HG02840 (cell line): ENCODE data around the gene PARVA.

ENCODE experiments used
- ATAC-seq: cut with Tn5 transposase; IDR thresholded peaks from one replicate; pipeline ENCODE4 v1.9.1; 2021; ENCODE audit warnings: mild to moderate bottlenecking, moderate library complexity, moderate number of reproducible peaks; ENCODE audit not compliant: unreplicated experiment, low FRiP score

Gene PARVA

DNA sequence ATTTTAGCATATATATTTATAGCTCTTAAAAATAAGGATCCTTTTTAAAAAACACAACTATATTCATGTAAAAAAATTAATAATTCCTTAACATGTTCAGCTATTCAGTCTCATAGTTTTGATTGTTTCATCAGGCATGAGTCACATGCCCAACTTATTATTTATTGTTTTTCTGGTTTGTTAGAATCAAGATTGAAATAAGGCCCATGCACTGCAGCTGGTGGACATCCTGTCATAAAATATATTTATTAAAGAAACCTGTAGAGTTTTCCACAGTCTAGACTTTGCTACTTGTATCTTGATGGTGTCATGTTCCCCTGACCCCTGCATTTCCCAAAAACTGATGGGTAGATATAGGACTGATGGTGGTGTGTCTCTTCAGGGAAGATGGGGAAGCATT, 77.4 kb downstream of the PARVA start:
- ATAC-seq, result no peak

DNA sequence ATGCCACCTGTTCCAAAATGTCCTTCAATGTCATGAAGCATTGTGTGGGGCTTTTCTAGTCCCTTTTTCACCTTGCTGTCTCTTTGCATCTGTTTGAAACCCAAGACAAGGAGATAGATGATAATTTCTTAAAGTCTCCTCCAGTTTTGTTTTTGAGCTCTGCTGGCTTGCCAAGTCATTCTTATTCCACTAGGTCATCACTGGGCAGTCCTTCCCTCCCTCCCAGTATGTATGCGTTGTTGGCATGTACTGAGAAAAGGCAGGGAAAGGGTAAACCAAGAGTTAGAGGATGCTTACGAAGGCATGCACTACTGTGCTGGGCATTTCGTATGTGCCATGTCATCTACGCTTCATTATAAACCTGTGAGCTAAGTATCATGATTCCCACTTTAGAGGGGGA, 78.6 kb downstream of the PARVA start:
- ATAC-seq, result no peak

DNA sequence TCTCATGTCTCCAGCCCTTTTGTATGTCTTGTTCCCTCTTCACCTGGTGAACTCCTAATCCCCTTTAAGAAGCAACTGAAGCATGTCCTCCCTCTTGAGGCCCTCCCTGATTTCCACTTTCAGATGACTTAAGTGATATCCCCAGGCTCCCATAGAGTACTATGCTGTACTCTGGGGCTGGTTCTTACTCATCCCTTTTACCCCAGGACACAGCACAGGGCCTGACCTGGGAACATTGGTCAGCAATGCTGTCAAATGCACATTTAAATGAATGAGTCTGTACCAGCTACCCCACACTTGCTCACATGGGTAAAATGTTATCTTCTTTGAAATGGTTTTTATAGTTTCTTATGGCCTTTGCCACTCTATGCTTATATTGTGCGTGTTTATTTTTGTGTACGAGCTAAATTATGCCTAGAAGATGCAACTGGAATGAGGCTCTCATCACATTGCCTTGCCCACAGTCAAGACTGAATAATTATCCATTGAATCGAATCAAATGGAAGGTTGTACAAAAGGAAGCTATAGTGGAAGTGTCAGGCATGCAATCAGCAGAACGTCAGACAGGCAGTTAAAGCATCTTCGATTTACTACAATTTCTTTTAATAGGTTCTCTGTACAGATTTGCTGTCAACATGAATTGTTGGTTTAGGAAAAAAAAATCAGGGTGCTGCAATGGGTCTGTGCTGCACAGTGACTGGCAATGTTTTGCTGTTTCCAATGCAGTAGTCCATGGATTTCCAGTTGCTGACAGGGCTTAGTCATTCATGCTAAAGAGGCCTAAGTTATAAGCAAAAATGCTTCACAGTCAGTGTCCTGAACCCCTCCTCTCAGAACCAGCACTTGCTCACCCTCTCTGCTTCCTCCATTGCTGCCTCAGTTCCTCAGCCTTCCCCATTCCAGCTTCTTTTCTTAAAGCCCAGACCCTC, 79.5 kb downstream of the PARVA start:
- ATAC-seq, result no peak

DNA sequence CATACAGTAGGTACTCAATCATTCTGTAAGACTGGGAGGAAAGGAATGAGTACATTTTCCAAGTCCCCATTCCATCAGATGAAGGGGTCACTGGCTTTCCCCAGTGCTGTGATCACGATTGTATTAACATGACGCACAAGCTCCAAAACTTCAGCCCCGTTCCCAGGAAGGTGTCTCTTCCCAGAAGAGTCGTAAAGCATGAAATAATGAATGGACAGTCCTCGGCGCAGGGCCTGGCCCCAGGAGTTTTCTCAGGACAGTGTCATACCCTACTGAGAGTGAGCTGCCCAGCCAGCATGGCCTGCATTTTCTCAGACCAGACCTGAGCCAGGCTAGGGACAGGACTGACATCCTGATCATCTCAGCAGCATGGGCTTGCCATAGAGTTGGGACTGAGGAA, 80.7 kb downstream of the PARVA start:
- ATAC-seq, result no peak

DNA sequence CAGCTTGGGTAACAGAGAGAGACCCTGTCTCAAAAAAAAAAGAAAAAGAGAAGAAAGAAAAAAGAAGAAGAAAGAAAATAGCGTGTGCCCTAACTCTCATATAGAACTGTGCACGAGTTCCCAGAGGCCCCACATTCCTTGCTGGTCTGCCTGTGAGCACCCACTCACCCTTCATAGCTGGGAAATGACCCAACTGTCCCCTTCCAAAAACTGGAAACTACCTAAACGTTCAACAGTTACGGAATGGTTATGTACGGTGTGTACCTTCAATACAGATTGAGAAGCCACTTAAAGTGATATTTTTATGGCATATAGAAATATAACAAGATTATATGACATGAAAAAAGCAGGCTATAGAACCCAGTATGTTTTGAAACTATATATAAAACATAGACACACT, 82.0 kb downstream of the PARVA start:
- no peak for ATAC-seq

DNA sequence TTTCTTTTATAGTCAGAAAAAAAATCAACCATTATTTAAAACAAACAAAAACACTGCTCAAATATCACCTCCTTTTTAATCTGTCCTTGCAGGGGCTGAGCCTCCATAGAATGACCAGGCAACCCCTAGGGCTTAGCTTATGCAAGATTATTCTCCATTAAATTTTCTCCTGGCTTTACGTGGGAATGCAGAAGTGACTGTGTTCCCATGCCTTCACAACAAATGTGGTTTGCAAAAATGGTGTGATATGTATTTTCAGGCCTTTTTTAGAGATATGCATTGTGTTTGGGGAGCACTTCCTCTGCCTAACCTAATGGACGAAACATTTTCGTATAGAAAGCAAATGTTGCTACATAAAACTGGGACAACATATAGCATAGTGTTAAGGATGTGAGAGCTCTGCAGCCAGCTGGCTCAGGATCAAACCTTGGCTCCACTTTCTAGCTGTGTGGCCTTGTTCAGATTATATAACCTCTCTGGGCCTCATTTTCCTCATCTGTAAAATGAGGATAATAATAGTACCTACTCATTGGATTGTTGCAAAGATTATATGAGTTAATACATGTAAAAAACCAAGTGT, 82.6 kb downstream of the PARVA start:
- ATAC-seq, result no peak

DNA sequence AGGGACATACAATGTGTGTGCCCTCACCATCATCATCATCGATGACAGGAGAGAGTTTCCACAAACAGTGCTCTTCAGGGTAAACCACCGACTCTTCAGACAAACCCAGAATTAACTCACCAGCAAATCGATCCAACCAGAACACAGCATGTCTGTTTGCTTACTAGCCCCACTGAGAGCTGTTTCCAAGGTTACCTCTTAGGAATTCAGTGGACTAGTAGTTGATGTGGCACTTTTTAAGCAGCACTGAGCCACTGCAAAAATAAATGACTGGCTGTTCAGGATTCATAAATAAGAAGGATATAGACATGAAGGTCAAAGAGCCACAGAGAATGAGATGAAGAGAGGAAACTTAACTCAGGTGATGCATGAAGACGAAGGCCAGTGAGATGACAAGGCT, 83.1 kb downstream of the PARVA start:
- ATAC-seq, result no peak

DNA sequence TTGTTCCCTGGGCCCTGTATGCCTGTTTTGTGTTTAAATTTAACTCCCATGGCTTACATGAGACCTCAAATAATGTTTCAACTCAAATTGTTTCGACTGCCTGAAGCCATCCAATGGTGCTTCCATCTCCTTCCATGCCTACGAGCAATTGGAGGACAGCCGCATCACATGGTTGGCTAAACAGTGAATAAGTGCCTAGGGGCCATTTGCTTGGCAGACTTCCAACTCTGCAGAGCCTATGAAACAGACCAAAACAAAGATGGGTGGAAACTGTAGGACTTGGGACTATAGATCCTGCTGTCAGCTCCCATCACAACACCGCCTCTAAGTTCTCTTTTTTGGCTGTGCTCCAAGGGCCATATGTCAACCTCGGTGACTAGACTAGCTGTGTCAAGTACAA, 84.1 kb downstream of the PARVA start:
- no peak for ATAC-seq

DNA sequence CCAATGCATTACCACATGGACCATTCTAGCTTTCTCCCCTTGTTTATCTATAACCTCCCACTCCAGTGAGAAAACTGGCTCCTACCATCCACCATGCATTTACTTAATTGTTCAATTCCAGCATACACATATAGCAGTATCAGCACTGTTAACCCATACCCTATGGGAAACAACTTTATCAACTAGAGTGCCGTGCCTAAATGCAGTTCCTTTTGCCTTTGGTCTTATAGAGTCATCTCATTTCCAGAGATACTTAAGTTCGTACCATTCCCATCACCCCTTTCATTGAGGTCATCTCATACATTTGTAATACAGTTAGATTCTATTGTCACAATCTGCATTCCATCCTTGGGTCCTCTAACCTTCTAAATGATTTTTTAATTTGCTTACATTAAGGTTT, 86.9 kb downstream of the PARVA start:
- no peak for ATAC-seq

DNA sequence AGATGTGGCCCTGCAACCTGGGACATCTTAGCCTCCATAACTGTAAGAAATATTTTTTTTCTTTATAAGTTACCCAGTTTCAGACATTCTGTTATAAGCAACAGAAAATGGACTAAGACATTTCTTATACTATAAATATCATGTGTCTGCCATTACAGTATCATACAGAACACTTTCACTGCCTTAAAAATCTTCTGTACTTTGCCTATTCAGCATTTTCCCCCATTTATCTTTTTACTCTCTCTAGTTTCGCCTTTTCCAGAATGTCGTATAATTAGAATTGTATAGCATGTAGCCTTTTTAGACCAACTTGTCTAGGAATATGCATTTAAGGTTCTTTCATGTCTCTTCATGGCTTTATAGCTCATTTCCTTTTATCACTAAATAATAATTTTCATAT, 88.0 kb downstream of the PARVA start:
- ATAC-seq, result no peak

DNA sequence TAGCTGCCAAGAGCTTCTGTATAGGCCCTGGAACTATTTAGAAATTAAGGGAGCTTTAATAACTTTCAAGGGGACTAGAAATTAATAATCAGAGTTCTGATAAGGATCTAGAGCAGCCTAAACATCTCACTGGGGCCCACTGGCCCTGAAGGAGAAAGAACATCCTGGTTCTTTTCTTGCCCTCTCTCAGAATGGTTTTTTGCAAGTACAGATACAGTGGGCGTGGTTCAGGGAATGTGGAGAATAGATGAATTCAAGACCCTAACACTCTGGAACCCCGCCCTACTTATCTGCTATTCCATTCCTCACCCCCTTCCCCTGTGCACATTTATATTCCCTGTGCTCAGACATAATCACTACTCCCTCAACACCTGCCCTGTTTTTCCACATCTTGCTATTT, 90.2 kb downstream of the PARVA start:
- no peak for ATAC-seq

DNA sequence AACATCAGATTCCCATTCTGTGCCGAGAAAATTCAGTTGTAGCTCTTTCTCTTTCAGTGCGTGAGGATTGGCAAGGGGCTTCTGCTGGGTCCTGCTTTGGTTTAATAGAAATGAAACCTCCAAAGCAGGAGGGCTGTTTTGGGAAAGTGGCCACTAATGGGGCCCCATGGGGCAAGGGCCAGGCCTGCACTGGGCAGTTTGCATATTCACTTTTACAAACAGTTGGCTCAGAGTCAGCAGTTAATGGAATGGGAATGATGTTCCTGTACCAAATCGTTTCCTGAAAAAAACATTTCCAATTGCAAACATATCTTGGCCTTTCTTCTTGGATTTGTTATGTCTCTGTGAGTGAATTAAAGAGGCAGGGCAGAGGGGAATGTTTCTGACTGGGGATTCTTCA, 92.1 kb downstream of the PARVA start:
- ATAC-seq, result no peak

DNA sequence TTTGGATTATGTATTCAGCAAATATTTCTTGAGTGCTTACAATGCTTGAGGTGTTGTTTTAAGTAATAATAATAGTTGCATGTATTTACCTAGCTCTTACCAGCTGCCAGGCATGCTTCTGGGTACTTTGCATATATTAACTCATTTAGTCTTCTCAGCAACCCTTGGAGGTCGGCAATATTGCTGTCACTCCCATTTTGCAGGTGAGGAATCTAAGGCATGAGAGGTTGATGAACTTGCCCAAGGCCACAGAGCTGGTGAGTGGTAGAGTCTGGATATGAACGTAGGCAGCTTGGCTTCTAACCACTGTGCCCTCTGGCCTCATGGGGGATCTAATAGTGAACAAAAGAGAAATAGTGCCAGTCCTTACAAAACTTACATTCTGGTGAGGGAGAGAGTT, 92.9 kb downstream of the PARVA start:
- no peak for ATAC-seq

DNA sequence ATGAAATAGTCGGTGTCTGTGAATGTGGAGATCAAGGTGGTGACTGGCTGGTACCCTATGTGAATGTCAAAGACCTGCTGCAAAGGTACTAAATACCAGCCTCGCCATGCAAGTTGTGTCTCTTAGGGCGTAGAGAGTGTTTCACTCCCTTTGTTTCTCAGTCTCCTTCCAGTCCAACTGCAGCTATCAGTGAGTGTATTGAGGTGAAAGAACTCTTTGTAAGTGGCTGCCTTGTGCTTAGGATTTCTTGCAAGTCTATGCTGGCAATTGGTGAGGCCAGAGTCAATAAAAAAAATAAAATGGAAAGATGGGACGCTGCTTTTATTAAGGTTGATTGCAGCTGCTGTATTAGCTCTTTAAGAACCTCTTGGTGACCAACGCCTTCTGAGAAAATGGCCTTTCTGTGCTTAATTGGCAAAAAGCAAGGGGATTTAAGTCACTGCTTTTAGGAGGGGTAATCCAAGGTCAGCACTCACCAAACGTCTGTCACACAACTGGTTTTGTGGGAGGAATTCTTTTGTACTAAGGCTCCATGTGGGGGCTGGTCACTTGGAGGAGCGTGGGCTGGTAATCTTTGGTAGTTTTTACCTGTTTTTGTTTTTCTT, 95.1 kb downstream of the PARVA start:
- ATAC-seq, result no peak

DNA sequence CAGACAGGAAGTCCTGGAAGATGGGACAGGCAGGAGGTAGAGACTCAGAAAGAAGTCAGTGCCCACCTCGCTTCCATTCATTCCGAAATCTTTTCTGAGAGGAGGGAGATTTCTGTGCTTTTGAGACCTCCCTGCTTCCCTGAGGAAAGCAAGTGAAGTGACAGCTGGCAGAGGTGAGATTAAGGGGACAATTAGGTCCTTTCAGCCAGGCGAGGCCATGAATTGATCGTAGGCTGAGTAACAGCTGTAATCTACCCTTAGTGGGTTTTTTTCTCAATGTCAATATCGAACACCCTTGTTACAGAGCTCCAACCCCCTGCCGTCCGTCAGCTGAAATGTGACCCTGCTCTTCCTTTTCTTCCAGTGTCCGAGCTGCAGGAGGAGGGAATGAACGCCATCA, 96.0 kb downstream of the PARVA start:
- no peak for ATAC-seq

DNA sequence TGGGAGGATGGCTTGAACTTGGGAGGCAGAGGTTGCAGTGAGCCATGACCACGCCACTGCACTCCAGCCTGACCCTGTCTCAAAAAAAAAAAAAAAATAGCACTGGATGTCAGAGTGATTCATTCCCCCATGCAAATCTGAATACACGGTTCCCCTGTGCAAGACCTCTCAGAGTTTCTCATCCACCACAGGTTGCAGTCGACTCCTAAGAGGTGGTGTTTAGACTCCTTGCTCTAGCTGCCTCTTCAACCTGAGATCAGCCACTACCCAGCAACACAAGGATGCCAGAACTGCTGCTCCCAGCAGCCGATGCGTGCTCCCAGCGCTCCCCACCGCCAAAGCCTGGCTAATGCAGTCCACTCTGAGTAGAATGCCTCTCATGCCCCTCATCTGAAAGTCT, 97.5 kb downstream of the PARVA start:
- ATAC-seq, result no peak

DNA sequence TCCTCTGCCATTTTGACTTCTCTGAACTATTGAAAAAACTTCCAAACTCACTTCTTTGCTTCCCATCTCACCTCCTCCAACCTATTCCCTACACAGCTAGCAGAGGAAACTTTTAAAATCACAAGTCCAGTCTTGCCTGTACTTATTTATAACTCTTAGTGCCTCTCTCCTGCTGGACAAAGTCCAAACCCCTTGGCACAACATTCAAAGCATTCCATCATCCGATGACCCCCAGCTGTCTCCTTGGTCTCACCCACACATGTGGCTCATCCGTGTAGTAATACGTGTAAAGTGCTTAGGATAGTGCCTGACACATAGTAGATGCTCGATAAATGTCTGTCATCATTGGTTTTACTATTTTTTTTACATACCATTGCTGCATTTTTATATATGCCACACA, 101.4 kb downstream of the PARVA start:
- no peak for ATAC-seq

DNA sequence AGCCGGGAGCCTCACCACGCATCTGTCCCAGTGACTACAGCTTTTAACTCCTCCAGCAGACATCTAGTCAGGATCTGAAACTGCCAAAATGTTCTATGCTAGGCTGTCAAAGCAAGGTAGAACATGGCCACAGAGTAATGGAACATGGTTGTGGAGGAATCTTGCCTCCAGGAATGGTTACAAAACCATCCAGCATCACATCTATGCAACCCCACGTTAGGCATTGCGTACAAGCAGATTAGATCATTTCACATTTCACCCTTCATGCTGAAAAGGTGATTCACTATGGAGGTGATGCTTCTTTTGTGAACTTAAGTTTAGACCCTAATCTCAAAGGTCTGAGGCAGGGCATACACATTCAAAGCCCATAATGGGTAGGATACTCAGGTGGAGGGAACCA, 103.0 kb downstream of the PARVA start:
- no peak for ATAC-seq

DNA sequence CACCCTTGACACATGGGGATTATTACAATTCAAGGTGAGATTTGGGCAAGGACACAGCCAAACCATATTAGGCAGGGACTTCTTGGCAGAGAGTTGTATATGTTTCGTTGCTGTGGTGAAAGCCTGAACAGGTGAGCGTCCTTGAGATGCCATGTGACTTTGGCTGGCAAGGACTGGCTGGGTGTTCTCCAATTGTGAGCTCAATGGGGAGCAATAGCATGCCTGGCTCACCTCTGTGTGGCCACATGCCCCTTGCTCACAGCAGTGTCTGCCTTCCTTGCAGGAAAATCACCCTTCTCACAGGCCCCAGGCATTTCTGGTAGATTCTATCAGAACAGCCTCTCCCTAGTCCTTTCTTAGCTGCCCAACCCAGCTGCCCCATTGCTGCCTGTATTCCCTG, 105.5 kb downstream of the PARVA start:
- ATAC-seq, result no peak

DNA sequence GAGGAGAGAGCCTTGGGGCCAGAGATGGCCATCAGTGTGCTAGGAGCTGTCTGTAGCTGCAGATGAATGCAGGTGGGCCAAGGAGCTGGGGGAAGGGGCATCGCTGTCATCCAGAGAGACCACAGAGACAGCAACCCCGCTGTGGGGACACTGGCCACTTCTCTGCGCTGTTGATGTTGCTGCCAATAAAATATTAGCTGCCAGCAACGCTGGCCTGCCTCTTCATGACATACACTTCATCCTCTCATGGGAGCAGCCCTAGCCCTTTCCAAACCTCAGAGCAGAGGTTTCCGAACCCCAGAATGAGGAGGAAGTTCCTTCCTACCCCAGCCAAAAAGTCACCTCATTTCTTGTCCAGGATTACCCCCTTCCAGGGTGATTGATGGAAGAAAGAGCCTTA, 106.2 kb downstream of the PARVA start:
- no peak for ATAC-seq

DNA sequence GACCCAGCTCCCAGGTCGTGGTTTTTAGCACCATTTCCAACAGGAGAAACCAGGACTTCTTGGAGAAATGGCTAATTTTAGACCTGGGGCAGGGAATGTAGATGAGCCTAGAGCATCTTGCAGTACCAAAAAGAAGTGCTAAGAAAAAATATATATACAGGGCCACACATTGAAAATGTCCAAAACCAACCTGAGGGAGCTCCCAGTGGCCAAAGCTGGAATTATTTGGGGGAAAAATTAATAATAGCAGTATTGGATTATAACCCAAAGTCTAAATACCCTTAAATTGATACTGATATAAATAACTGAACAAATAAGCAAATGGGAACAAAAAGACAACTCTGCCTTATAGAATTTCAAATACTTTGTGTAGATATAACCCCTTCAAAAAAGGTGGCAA, 108.0 kb downstream of the PARVA start:
- ATAC-seq, result no peak

DNA sequence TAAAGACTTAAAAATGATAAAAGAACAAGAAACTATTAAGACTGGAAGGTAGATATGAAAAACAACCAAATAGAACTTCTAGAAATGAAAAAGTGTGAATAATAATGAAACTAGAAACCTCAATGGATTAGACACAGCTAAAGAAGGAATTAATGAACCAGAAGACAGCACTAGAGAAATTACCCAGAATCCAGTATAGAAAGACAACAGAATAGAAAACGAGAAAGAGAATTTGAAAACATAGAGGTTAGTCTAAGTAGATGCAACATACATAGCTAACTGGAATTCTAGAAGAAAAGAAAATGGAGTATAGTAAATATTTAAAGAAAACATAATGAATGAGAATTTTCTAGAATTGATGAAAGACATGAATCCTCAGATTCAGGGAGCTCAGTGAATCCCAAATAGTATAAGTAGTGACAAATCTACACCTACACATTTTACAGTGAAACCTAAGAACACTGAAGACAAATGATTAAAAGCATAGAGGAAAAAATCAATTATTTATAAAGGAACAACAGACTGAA, 111.9 kb downstream of the PARVA start:
- ATAC-seq, result no peak
